ENCODE measurements around the gene CNDP2.

CNDP2 gene

GRCh38 chr18:74551936-74552555 lies 55.9 kb downstream of the CNDP2 start:
- Histone ChIP-seq H3K4me3 (ENCODE audit: low read depth, low read length, poor library complexity, severe bottlenecking) (no peak overlapping the region), H3K79me2 (ENCODE audit: insufficient read depth, low read length) (no peaks in the 10 kb centered on the region), H3K4me2 (ENCODE audit: low read length) (no peak overlapping the region), H3K9me3 (ENCODE audit: low read length) (peaks cover 11% of the 10 kb centered on the region; the same call in 1 of the 2 replicates), H3K4me1 (ENCODE audit: insufficient read depth, low read length, severe bottlenecking) (no peaks in the 10 kb centered on the region), H4K20me1 (ENCODE audit: insufficient read depth, low read length) (no peaks in the 10 kb centered on the region), H3K27ac (ENCODE audit: low read depth, low read length, poor library complexity, severe bottlenecking) (no peak overlapping the region), H3K9me2 (ENCODE audit: low read depth, low read length) (no peaks in the 10 kb centered on the region), H3K36me3 (ENCODE audit: insufficient read depth, low read length) (no peaks in the 10 kb centered on the region; the same call in 1 of the 2 replicates), H3F3A (ENCODE audit: insufficient read depth, low read length) (no peaks in the 10 kb centered on the region), H3K9ac (ENCODE audit: low read length) (no peak overlapping the region), H3K27me3 (ENCODE audit: insufficient read depth, low read length) (no peaks in the 10 kb centered on the region; the same call in 1 of the 2 replicates), H2AFZ (ENCODE audit: low read length) (no peak overlapping the region)
- TF ChIP-seq CTCF (IDR thresholded peaks at IDR 0.05; ENCODE audit: low read length) = peak; percentile 80
- no peak for TF ChIP-seq EZH2 (IDR thresholded peaks at IDR 0.05; ENCODE audit: borderline replicate concordance, low read length)

- H3K9ac ChIP-seq (ENCODE audit: low read length) = no peak overlapping the region
- no peaks in the 10 kb centered on the region for H3K27me3 ChIP-seq (ENCODE audit: insufficient read depth, low read length)
- no peaks in the 10 kb centered on the region for H3K36me3 ChIP-seq (ENCODE audit: insufficient read depth, low read length)
- H3K4me2 ChIP-seq (ENCODE audit: low read length) = no peak overlapping the region
- H3K4me3 ChIP-seq (ENCODE audit: low read depth, low read length, poor library complexity, severe bottlenecking) = no peak overlapping the region
- H3K9me3 ChIP-seq (ENCODE audit: low read length) = no peaks in the 10 kb centered on the region
- TF ChIP-seq CTCF (IDR thresholded peaks at IDR 0.05; ENCODE audit: low read length) = no peak
- no peaks in the 10 kb centered on the region for H4K20me1 ChIP-seq (ENCODE audit: insufficient read depth, low read length)
- H3K79me2 ChIP-seq (ENCODE audit: insufficient read depth, low read length) = no peaks in the 10 kb centered on the region
- H3F3A ChIP-seq (ENCODE audit: insufficient read depth, low read length) = no peaks in the 10 kb centered on the region
- no peaks in the 10 kb centered on the region for H3K9me2 ChIP-seq (ENCODE audit: low read depth, low read length)
- no peak overlapping the region for H3K27ac ChIP-seq (ENCODE audit: low read depth, low read length, poor library complexity, severe bottlenecking)
- no peaks in the 10 kb centered on the region for H3K4me1 ChIP-seq (ENCODE audit: insufficient read depth, low read length, severe bottlenecking)
- H2AFZ ChIP-seq (ENCODE audit: low read length) = no peak overlapping the region
These were observed 60.0 kb downstream of the CNDP2 start for GRCh38 chr18:74556126-74556525.

- H3K27ac ChIP-seq (ENCODE audit: low read depth, low read length, poor library complexity, severe bottlenecking) = no peak overlapping the region
- H3K36me3 ChIP-seq (ENCODE audit: insufficient read depth, low read length) = no peaks in the 10 kb centered on the region
- H3K4me1 ChIP-seq (ENCODE audit: insufficient read depth, low read length, severe bottlenecking) = no peaks in the 10 kb centered on the region
- no peaks in the 10 kb centered on the region for H4K20me1 ChIP-seq (ENCODE audit: insufficient read depth, low read length)
- H3K27me3 ChIP-seq (ENCODE audit: insufficient read depth, low read length) = no peaks in the 10 kb centered on the region
- no peak for TF ChIP-seq CTCF (IDR thresholded peaks at IDR 0.05; ENCODE audit: low read length)
- TF ChIP-seq EZH2 (IDR thresholded peaks at IDR 0.05; ENCODE audit: borderline replicate concordance, low read length) = no peak
- no peaks in the 10 kb centered on the region for H3F3A ChIP-seq (ENCODE audit: insufficient read depth, low read length)
- H3K4me3 ChIP-seq (ENCODE audit: low read depth, low read length, poor library complexity, severe bottlenecking) = no peak overlapping the region
- H3K79me2 ChIP-seq (ENCODE audit: insufficient read depth, low read length) = no peaks in the 10 kb centered on the region
- H2AFZ ChIP-seq (ENCODE audit: low read length) = no peak overlapping the region
- H3K9me2 ChIP-seq (ENCODE audit: low read depth, low read length) = no peaks in the 10 kb centered on the region
- H3K9me3 ChIP-seq (ENCODE audit: low read length) = no peaks in the 10 kb centered on the region
- no peak overlapping the region for H3K9ac ChIP-seq (ENCODE audit: low read length)
- no peak overlapping the region for H3K4me2 ChIP-seq (ENCODE audit: low read length)
These were observed 61.9 kb downstream of the CNDP2 start for GRCh38 chr18:74558096-74558495.

Measured in OCI-LY1 (cell line).